ENCODE measurements around the gene RANBP10. TPM values are rescaled to one million over a fixed set of nuclear protein-coding genes. Genes with fewer than 3 reads are reported as not detected.
A peak's percentile ranks its signal among the peaks of the same experiment; 100 is the strongest.
"Not testable (repeated sequence)": the region's sequence is repeated elsewhere in the genome, so short reads cannot be mapped to it uniquely, and the experiment has no call there.

RANBP10 gene
- total RNA-seq, 1 donor from 2014 or later, result 16.4 TPM

- intact Hi-C loops (cut with DNase I), result no loop called here
Observed at GRCh38 chr16:67758966-67759365, 47.4 kb downstream of the RANBP10 start.

GRCh38 chr16:67758006-67758405 lies 48.4 kb downstream of the RANBP10 start:
- intact Hi-C loops (cut with DNase I), result no loop called here
- no peak for DNase-seq (ENCODE audit: low spot score)

More at GRCh38 chr16:67758966-67759365, 47.4 kb downstream of the RANBP10 start:
- DNase-seq (ENCODE audit: low spot score), result no peak

- DNase-seq (ENCODE audit: low spot score), result no peak
- intact Hi-C loops (cut with DNase I), result no loop called here
Observed at GRCh38 chr16:67752641-67753040, 53.7 kb downstream of the RANBP10 start.

GRCh38 chr16:67751331-67751730 lies 55.0 kb downstream of the RANBP10 start:
- intact Hi-C loops (cut with DNase I); DNase-seq (ENCODE audit: low spot score): not testable (repeated sequence)

GRCh38 chr16:67750466-67750865 lies 55.9 kb downstream of the RANBP10 start:
- no peak for DNase-seq (ENCODE audit: low spot score)
- intact Hi-C loops (cut with DNase I), result no loop called here

- DNase-seq (ENCODE audit: low spot score), result no peak
- intact Hi-C loops (cut with DNase I), result no loop called here
Observed at GRCh38 chr16:67749436-67750078, 56.8 kb downstream of the RANBP10 start.

- no peak for DNase-seq (ENCODE audit: low spot score)
- intact Hi-C loops (cut with DNase I), result no loop called here
Observed at GRCh38 chr16:67748834-67749233, 57.5 kb downstream of the RANBP10 start.

GRCh38 chr16:67746846-67747245 lies 59.5 kb downstream of the RANBP10 start:
- intact Hi-C loops (cut with DNase I), result no loop called here
- no peak for DNase-seq (ENCODE audit: low spot score)

GRCh38 chr16:67741118-67741517 lies 65.2 kb downstream of the RANBP10 start:
- DNase-seq (ENCODE audit: low spot score), result no peak

GRCh38 chr16:67740391-67740790 lies 66.0 kb downstream of the RANBP10 start:
- no peak for DNase-seq (ENCODE audit: low spot score)
- intact Hi-C loops (cut with DNase I), result no loop called here

More at GRCh38 chr16:67741118-67741517, 65.2 kb downstream of the RANBP10 start:
- intact Hi-C loops (cut with DNase I), result no loop called here

GRCh38 chr16:67736858-67737257 lies 69.5 kb downstream of the RANBP10 start:
- intact Hi-C loops (cut with DNase I), result no loop called here

GRCh38 chr16:67734731-67735201 lies 71.6 kb downstream of the RANBP10 start:
- DNase-seq (ENCODE audit: low spot score), result no peak
- intact Hi-C loops (cut with DNase I), result no loop called here

More at GRCh38 chr16:67736858-67737257, 69.5 kb downstream of the RANBP10 start:
- no peak for DNase-seq (ENCODE audit: low spot score)

GRCh38 chr16:67733734-67734470 lies 72.5 kb downstream of the RANBP10 start:
- intact Hi-C loops (cut with DNase I), result no loop called here
- no peak for DNase-seq (ENCODE audit: low spot score)

- intact Hi-C loops (cut with DNase I), result no loop called here
- peak; percentile 1 for DNase-seq (ENCODE audit: low spot score)
Observed at GRCh38 chr16:67731753-67732095, 74.6 kb downstream of the RANBP10 start.

GRCh38 chr16:67731071-67731752 lies 75.1 kb downstream of the RANBP10 start:
- DNase-seq (ENCODE audit: low spot score), result peak; percentile 22
- intact Hi-C loops (cut with DNase I), result no loop called here

GRCh38 chr16:67730326-67730725 lies 76.0 kb downstream of the RANBP10 start:
- intact Hi-C loops (cut with DNase I), result no loop called here
- DNase-seq (ENCODE audit: low spot score), result peak; percentile 9

GRCh38 chr16:67729636-67730248 lies 76.6 kb downstream of the RANBP10 start:
- DNase-seq (ENCODE audit: low spot score), result peak; percentile 49
- intact Hi-C loops (cut with DNase I), result no loop called here

- intact Hi-C loops (cut with DNase I), result no loop called here
- peak; percentile 73 for DNase-seq (ENCODE audit: low spot score)
Observed at GRCh38 chr16:67727521-67728485, 78.6 kb downstream of the RANBP10 start.

Measured in cardiac septum (tissue), 1 donor.